HG02623 (cell line): ENCODE results near the gene L3MBTL3.

Experiments
- ATAC-seq: cut with Tn5 transposase; IDR thresholded peaks from one replicate; pipeline ENCODE4 v1.9.1; 2021; ENCODE audit warnings: moderate library complexity; ENCODE audit not compliant: unreplicated experiment

Gene L3MBTL3

DNA sequence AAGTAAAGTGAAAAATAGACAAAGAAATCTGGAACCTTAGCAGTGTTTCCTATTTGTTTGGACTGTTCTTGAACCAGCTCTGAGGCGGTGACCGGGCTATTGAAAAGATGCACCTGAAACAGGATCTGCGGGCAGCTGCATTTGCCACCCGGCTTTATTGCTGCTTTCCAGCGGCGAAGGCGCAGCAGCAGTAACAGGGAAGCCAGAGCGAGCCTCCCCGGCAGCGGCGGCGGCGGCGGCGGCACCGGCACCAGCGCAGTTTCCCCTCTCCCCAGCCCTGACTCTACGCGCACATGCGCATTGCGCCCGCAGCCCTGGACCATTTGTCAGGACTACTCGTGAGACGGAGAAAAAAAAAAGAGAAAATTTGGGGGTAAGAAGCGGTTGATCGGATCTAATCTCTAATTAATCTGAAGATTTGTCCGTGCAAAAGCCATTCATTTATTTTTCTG is at the start of gene L3MBTL3:
TSS of gene L3MBTL3 (plus strand) at position 290 of the 452 bp plus-strand sequence. CDS start 24,119 bp downstream, outside the sequence.
- ATAC-seq = peak; percentile 58

- no peak for ATAC-seq
Observed at GRCh38 chr6:129969064-129969463, 49.3 kb upstream of the L3MBTL3 start.

DNA sequence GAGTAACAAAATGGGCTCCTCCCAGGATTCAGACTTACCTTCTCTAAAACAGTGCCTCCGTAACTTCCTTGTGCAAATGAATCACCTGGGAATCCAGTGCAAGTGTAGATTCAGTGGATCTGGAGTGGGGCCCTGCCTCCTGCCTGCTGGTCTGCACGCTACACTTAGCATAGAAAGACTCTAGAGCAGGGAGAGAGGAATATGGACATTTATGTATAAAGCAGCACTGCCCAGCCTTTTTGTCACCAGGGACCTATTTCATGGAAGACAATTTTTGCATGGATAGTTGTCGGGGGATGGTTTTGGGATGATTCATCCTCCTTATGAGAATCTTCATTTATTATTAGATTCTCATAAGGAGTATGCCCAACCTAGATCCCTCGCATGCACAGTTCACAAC is 42.3 kb upstream of the L3MBTL3 start:
- ATAC-seq = no peak

DNA sequence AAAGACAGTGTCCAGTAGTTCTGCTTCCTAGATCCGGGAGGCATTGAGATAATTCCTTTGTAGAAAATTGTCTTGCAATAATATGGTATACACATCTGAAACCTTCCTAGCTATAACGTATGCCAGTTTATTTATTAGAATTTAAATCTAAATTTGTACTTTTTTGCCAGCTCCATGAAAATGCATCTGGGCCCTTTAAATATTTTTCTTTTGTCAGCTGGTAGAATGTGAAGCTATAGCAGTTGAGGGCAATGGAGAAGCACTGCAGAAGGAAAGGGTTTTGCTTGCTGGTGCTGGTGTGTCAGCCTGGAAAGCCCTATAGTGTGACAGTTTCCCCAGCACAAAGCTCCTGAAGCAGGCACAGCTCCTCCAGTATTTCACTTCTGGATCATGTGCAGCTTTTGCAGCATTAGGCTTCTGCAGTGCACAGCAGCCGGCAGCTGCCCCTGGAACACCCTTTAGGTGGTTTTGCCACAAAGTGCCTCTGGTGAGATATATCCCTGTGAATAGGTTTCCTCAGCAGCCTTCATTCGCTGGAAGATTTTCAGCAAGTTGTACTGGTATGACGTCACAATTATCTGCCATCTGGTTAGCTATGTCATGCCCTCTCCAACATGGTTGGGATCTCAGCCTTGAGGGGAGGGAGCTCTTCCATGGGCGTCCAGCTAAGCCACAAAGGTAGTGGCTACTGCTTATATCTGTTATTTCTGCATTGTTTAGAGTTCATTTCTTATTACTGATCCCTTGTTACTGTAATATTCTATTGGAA is 40.0 kb upstream of the L3MBTL3 start:
- ATAC-seq = no peak

DNA sequence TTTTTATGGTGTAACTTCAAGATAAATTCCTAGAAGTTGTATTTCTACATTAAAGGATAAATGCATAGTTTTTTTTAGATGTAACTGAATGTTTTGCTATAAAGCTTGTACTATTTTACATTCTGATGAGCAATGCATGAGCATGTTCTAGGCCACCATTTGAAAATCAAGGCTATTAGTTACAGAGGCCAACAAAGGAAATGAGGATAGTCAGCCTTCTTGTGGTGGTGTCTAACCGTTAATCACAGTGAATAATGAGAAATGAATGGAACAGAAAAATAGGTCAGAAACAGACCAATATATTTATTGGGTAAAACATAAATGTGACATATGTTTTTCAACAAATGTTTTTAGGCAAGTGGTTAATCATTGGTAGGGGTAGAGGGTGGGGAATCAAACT is 37.6 kb upstream of the L3MBTL3 start:
- no peak for ATAC-seq

- no peak for ATAC-seq
Observed at GRCh38 chr6:129981598-129981997, 36.8 kb upstream of the L3MBTL3 start.

GRCh38 chr6:129989396-129989795 is 29.0 kb upstream of the L3MBTL3 start:
- ATAC-seq = no peak

GRCh38 chr6:129992881-129993280 is 25.5 kb upstream of the L3MBTL3 start:
- ATAC-seq = no peak

GRCh38 chr6:129994410-129994809 is 24.0 kb upstream of the L3MBTL3 start:
- no peak for ATAC-seq

GRCh38 chr6:129996387-129996786 is 22.0 kb upstream of the L3MBTL3 start:
- ATAC-seq = no peak

- no peak for ATAC-seq
Observed at GRCh38 chr6:130000526-130001421, 17.6 kb upstream of the L3MBTL3 start.

- ATAC-seq = no peak
Observed at GRCh38 chr6:130008236-130008873, 10.0 kb upstream of the L3MBTL3 start.

DNA sequence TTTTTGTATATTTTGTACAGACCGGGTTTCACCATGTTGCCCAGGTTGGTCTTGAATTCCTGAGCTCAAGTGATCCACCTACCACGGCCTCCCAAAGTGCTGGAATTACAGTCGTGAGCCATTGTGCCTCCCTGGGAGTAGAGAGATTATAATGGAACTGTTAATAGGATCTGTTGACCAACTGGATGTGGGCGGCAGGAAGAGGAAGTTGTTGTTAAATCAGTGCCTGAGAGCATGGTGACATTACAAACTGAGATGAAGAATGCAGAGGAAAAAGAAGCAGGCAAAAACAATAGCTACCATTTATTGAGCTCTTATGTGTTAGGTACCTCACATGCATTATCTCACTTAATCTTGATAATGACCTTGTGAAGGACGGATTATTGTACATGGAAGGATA is 9.2 kb upstream of the L3MBTL3 start:
- no peak for ATAC-seq

DNA sequence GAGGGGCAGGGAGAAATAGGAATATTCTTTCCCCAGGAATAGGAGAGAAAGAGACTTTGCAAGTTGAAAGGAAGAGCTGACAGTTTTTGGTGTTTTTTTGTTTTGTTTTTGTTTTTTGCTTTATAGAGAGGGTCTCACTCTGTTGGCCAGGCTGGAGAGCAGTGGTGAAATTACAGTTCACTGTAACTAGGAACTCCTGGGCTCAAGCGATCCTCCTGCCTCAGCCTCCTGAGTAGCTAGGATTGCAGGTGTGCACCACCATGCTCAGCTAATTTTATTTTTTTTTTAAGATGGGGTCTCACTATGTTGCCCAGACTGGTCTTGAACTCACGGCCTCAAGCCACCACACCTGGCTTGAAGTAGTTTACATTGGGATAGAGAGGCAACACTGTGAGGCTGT is 8.0 kb upstream of the L3MBTL3 start:
- no peak for ATAC-seq

- no peak for ATAC-seq
Observed at GRCh38 chr6:130012728-130013127, 5.7 kb upstream of the L3MBTL3 start.

DNA sequence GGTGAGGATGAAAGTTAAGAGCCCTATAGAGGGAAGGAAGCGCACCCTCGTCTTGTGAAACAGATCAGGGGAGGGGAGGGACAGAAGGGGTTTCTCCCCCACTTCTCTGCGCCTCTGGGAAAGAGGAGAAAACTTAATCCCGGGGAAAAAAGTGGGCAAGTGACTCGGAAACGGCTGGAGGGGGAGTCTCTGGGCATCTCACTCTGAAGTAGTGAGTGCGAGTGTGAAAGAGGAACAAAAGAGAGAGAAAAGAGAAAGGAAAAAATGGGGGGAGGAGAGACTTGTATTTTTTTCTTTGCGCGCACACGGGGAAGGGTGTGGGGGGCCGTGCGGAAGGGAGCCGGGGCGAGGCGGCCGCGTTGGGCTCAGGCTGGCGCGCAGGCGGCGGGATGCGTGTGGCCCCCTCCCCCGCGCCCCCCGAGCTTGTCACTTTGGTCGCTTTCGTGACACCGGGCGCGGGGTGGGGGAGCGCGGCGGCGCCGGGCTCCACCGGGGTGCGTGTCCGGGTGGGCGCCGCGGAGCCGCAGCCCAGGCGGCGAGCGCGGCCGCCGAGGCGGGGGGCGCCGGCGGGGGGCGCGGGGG is 454 bp downstream of the L3MBTL3 start:
- peak; percentile 28 for ATAC-seq

- peak; percentile 22 for ATAC-seq
Observed at GRCh38 chr6:130019326-130020072, 1.1 kb downstream of the L3MBTL3 start.

DNA sequence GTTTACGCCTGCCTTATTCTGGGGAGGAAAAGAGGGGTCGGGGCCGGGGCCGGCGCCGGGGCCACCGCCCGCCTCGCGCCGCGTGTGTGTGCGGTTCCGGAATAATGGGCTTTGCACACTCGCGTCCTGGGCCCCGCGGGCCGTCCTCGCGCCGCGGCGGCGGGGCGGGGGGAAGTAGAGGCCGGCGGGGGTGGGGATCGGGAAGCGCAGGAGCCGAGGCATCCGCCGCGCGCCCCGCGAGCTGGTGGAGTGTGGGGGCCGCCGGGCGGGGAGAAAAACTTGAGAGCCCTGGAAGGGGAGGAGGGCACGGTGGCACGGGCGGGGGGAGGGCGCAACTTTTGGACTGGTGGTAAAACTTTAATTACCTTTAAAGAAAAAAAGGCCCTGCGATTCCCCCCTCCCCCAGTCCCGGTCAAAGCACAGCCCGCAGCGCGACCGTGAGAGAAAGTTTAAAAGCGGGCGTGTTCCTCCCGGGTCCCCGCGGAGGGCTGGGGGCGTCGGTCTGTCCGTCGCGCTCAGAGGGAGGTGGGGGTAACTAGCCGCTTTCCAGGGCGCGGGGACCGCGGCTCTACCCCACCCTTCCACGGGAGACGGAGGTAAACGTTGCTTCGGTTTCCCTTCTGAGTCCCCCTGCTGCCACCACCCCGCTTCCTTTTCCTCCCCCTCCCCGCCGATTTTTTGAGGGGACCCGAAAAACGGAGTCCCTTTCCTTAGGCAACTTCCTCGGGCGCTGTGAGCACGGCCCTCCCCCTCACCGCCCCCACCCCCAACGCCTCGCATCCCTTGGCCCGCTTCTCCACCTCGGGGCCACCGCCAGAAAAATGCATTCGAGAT is 1.9 kb downstream of the L3MBTL3 start:
- ATAC-seq = no peak

DNA sequence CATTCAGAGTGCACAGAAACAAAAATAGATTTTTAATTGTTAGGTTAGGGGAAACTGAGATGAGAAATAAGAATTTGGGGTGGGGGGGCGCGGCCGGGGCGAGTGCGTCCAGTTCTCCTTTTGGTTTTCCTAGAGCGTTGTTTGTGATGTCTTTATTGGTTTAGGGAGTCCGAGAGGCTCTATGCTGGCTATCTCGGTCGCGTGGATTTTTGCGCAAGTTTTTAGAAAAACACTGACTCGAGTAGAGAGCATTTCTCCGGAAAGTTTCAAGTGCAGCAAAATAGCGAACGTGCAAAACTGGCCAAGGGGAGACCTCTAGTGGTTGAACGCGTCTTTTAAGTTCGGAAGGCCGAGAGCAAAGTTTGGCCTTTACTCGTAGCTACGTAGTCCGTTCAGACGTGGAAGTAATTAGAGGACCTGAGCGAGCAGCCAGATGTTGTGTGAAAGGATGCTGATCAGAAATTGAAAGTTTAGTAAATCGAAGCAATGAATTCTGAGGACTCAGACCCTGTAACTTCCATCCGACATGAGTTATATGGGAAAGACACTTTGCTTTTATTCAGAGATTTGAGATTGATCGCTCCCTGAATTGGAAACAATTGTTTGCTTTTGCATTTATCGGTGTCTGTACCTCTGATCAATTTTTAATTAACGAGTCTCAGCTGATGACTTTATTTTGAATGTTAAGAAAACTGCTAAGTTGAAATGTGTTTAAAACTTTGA is 2.7 kb downstream of the L3MBTL3 start:
- ATAC-seq = peak; percentile 60
